Adipocyte (in vitro differentiated cells): ENCODE results near the gene ZMIZ1.
"Not testable (repeated sequence)": the region's sequence is repeated elsewhere in the genome, so short reads cannot be mapped to it uniquely, and the experiment has no call there.

Experiments used
- DNase-seq: peaks from one replicate; pipeline ENCODE4 v3.0.0-alpha.2; 2015; ENCODE audit warnings: low read depth
- H3K27me3 ChIP-seq: replicated peaks from 2 replicates; pipeline ENCODE4 v1.7.0; 2013; ENCODE audit warnings: mild to moderate bottlenecking, low read length, moderate library complexity; ENCODE audit not compliant: control insufficient read depth, insufficient read depth
- H3K36me3 ChIP-seq: 2 replicates; pipeline ENCODE4 v1.7.0; 2013; ENCODE audit warnings: low read length, mild to moderate bottlenecking, moderate library complexity; ENCODE audit not compliant: control insufficient read depth, insufficient read depth, severe bottlenecking
- H3K4me1 ChIP-seq: 2 replicates; pipeline ENCODE4 v1.7.0; 2013; ENCODE audit warnings: mild to moderate bottlenecking, low read length, moderate library complexity; ENCODE audit not compliant: control insufficient read depth, insufficient read depth
- H3K4me3 ChIP-seq: 2 replicates; pipeline ENCODE4 v1.7.0; 2013; ENCODE audit warnings: mild to moderate bottlenecking, low read length, moderate library complexity
- H3K9ac ChIP-seq: 2 replicates; pipeline ENCODE4 v1.7.0; 2013; ENCODE audit warnings: mild to moderate bottlenecking, low read length, moderate library complexity
- H3K9me3 ChIP-seq: 2 replicates; pipeline ENCODE4 v1.7.0; 2013; ENCODE audit warnings: mild to moderate bottlenecking, low read length, moderate library complexity; ENCODE audit not compliant: control insufficient read depth

The ZMIZ1 gene

GRCh38 chr10:79034271-79034876, 34.4 kb upstream of the ZMIZ1 start:
- no peak overlapping the region for H3K9ac ChIP-seq
- H3K4me3 ChIP-seq = no peak overlapping the region
- DNase-seq = no peak
- no peaks in the 10 kb centered on the region for H3K4me1 ChIP-seq
- H3K9me3 ChIP-seq = no peaks in the 10 kb centered on the region
- H3K27me3 ChIP-seq = peaks cover 5% of the 10 kb centered on the region
- H3K36me3 ChIP-seq = no peaks in the 10 kb centered on the region

GRCh38 chr10:79036416-79036815, 32.4 kb upstream of the ZMIZ1 start:
- H3K9ac ChIP-seq, H3K9me3 ChIP-seq, H3K4me1 ChIP-seq, H3K27me3 ChIP-seq, H3K4me3 ChIP-seq, H3K36me3 ChIP-seq, DNase-seq: not testable (repeated sequence)

GRCh38 chr10:79038104-79038840, 30.5 kb upstream of the ZMIZ1 start:
- Histone ChIP-seq H3K4me3 (no peak overlapping the region), H3K9ac (no peak overlapping the region), H3K27me3 (no peaks in the 10 kb centered on the region), H3K4me1 (no peaks in the 10 kb centered on the region), H3K36me3 (no peaks in the 10 kb centered on the region), H3K9me3 (peaks cover 7% of the 10 kb centered on the region)
- DNase-seq = no peak

- Histone ChIP-seq H3K27me3 (no peaks in the 10 kb centered on the region), H3K9ac (no peak overlapping the region), H3K36me3 (no peaks in the 10 kb centered on the region), H3K4me3 (no peak overlapping the region), H3K9me3 (peaks cover 7% of the 10 kb centered on the region), H3K4me1 (no peaks in the 10 kb centered on the region)
- no peak for DNase-seq
Observed at GRCh38 chr10:79038841-79039201, 29.9 kb upstream of the ZMIZ1 start.

GRCh38 chr10:79042639-79043411, 25.9 kb upstream of the ZMIZ1 start:
- H3K36me3 ChIP-seq = no peaks in the 10 kb centered on the region
- no peak overlapping the region for H3K4me3 ChIP-seq
- H3K9me3 ChIP-seq = peaks cover 7% of the 10 kb centered on the region
- H3K4me1 ChIP-seq = no peaks in the 10 kb centered on the region
- H3K27me3 ChIP-seq = no peaks in the 10 kb centered on the region
- no peak for DNase-seq
- H3K9ac ChIP-seq = no peak overlapping the region

- Histone ChIP-seq H3K27me3 (no peaks in the 10 kb centered on the region), H3K36me3 (no peaks in the 10 kb centered on the region), H3K9me3 (peaks cover 7% of the 10 kb centered on the region), H3K9ac (no peak overlapping the region), H3K4me3 (no peak overlapping the region), H3K4me1 (peaks cover 2% of the 10 kb centered on the region)
- no peak for DNase-seq
Observed at GRCh38 chr10:79044036-79044632, 24.6 kb upstream of the ZMIZ1 start.

GRCh38 chr10:79044846-79045245, 23.9 kb upstream of the ZMIZ1 start:
- Histone ChIP-seq H3K36me3 (no peaks in the 10 kb centered on the region), H3K27me3 (no peaks in the 10 kb centered on the region), H3K4me3 (no peak overlapping the region), H3K9ac (no peak overlapping the region), H3K4me1 (peaks cover 4% of the 10 kb centered on the region), H3K9me3 (peaks cover 7% of the 10 kb centered on the region)
- no peak for DNase-seq

- Histone ChIP-seq H3K36me3 (no peaks in the 10 kb centered on the region), H3K4me1 (peaks cover 12% of the 10 kb centered on the region), H3K9me3 (peaks cover 7% of the 10 kb centered on the region), H3K9ac (no peak overlapping the region), H3K4me3 (no peak overlapping the region), H3K27me3 (no peaks in the 10 kb centered on the region)
- DNase-seq = no peak
Observed at GRCh38 chr10:79045566-79046175, 23.1 kb upstream of the ZMIZ1 start.

- DNase-seq = no peak
- H3K4me1 ChIP-seq = peaks cover 19% of the 10 kb centered on the region
- H3K4me3 ChIP-seq = no peak overlapping the region
- no peaks in the 10 kb centered on the region for H3K36me3 ChIP-seq
- H3K27me3 ChIP-seq = no peaks in the 10 kb centered on the region
- H3K9ac ChIP-seq = no peak overlapping the region
- H3K9me3 ChIP-seq = peaks cover 7% of the 10 kb centered on the region
Observed at GRCh38 chr10:79046326-79046725, 22.4 kb upstream of the ZMIZ1 start.

- Histone ChIP-seq H3K36me3 (no peaks in the 10 kb centered on the region), H3K4me1 (peaks cover 22% of the 10 kb centered on the region), H3K9ac (no peak overlapping the region), H3K27me3 (no peaks in the 10 kb centered on the region), H3K9me3 (peaks cover 7% of the 10 kb centered on the region), H3K4me3 (no peak overlapping the region)
- DNase-seq = no peak
Observed at GRCh38 chr10:79046741-79047583, 21.8 kb upstream of the ZMIZ1 start.
